ENCODE data around the gene SORCS2. TPM values are rescaled to one million over a fixed set of nuclear protein-coding genes. Genes with fewer than 3 reads are reported as not detected.

The SORCS2 gene
- total and polyA plus RNA-seq, 2 of the 13 experiments (the other 11 are each of a cell fraction or from before 2014, with no cell fraction given) = 0.82 to 1.0 TPM

DNA sequence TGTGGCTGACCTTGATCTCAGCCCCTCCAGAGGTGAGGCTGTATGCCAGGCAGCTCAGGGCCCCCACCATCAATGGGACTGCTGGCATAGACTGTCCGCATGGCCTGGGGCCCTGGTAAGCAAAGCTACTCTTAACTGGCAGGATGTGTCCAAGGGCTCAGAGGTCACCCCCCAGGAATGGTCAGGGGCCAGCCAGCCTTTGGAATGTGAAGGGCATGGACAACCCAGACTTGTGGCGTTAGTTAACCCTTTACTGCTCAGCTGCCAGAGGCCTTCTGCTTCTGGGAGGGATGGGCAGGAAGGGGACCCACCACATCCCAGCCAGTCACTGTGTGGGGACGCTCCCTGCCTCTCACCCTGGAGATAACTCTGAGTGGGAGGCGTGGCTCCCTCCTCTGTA lies 322.5 kb downstream of the SORCS2 start:
- Histone ChIP-seq H4K20me1 (ENCODE audit: insufficient read depth, low read length) (no peaks in the 10 kb centered on the region), H3K36me3 (replicated peaks in 1 of 2; ENCODE audit: control insufficient read depth in 1 of 2, insufficient read depth in 2 of 2, low read length in 2 of 2) (no peaks in the 10 kb centered on the region), H3K27ac (ENCODE audit: extremely low read length, insufficient read depth, low read length) (peak overlapping the region; percentile 7), H3K9ac (ENCODE audit: insufficient read depth, low read depth, low read length) (no peak overlapping the region), H2AFZ (ENCODE audit: low read length) (no peak overlapping the region), H3K4me3 (replicated peaks in 1 of 3; ENCODE audit: insufficient read depth in 1 of 3, low read depth in 2 of 3, low read length in 3 of 3) (peak overlapping the region in 1 of 3 experiments; percentile 60; a peak in 2 of 6 replicates), H3K79me2 (ENCODE audit: insufficient read depth, low read length) (no peaks in the 10 kb centered on the region), H3K4me1 (ENCODE audit: insufficient read depth, low read length) (peaks cover 67% of the 10 kb centered on the region), H3K4me2 (ENCODE audit: low read depth, low read length) (peak overlapping the region; percentile 75), H3K9me3 (ENCODE audit: low read length) (no peaks in the 10 kb centered on the region), H3K27me3 (ENCODE audit: control insufficient read depth in 1 of 2, insufficient read depth in 2 of 2, low read length in 2 of 2) (peaks cover 4 to 16% of the 10 kb centered on the region in 2 experiments)
- no TSS peak for BruUV-seq (replicated peaks)
- in situ Hi-C loops (cut with HindIII; ENCODE audit: extremely low pct_ligation_motif_present, low pct_unique_long_range_greater_than_20kb) (no loop called here), intact Hi-C loops (cut with micrococcal nuclease; ENCODE audit: unreplicated experiment) (no loop called here)
- POLR2A ChIA-PET = interaction anchor here (1.5 to 3.3 kb wide), 2 partner anchors 9 to 17 kb away, joined by 6 to 21 read pairs; no protein-coding TSS in a partner anchor
- DNase-seq (ENCODE audit: low spot score) (peak; percentile 21), ATAC-seq (peak; percentile 59), FAIRE-seq (no peak)
- CTCF ChIA-PET (ENCODE audit: low intra/inter-chr PET ratio, low total read pairs) = no interaction called here
- 0% methylated on average over 1 of the region's 4 CpGs for WGBS (ENCODE audit: low lambda C conversion rate)
- TF ChIP-seq ESRRA (CRISPR knock-in tag; IDR thresholded peaks at IDR 0.05; ENCODE audit: low read depth) = peak; percentile 62; the same call in 1 of the 2 replicates
- TF ChIP-seq ZNF160 (CRISPR knock-in tag; IDR thresholded peaks at IDR 0.05) = no peak
- TF ChIP-seq, protein P1, sequence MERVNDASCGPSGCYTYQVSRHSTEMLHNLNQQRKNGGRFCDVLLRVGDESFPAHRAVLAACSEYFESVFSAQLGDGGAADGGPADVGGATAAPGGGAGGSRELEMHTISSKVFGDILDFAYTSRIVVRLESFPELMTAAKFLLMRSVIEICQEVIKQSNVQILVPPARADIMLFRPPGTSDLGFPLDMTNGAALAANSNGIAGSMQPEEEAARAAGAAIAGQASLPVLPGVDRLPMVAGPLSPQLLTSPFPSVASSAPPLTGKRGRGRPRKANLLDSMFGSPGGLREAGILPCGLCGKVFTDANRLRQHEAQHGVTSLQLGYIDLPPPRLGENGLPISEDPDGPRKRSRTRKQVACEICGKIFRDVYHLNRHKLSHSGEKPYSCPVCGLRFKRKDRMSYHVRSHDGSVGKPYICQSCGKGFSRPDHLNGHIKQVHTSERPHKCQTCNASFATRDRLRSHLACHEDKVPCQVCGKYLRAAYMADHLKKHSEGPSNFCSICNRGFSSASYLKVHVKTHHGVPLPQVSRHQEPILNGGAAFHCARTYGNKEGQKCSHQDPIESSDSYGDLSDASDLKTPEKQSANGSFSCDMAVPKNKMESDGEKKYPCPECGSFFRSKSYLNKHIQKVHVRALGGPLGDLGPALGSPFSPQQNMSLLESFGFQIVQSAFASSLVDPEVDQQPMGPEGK (CRISPR knock-in tag; IDR thresholded peaks at IDR 0.05) = peak; percentile 87
- TF ChIP-seq, protein P2, sequence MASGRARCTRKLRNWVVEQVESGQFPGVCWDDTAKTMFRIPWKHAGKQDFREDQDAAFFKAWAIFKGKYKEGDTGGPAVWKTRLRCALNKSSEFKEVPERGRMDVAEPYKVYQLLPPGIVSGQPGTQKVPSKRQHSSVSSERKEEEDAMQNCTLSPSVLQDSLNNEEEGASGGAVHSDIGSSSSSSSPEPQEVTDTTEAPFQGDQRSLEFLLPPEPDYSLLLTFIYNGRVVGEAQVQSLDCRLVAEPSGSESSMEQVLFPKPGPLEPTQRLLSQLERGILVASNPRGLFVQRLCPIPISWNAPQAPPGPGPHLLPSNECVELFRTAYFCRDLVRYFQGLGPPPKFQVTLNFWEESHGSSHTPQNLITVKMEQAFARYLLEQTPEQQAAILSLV (CRISPR knock-in tag; IDR thresholded peaks at IDR 0.05; ENCODE audit: borderline replicate concordance) = no peak
- 0 out of 2 replicates have a peak, but pooled peaks have one; percentile 28 for TF ChIP-seq HDAC2 (CRISPR knock-in tag; IDR thresholded peaks at IDR 0.05)
- TF ChIP-seq ZSCAN21 (CRISPR knock-in tag; IDR thresholded peaks at IDR 0.05; ENCODE audit: borderline replicate concordance) = 0 out of 2 replicates have a peak, but pooled peaks have one; percentile 45
- TF ChIP-seq SMC3 (IDR thresholded peaks at IDR 0.05; ENCODE audit: low read length) = no peak
- no peak for TF ChIP-seq ZNF83 (CRISPR knock-in tag; IDR thresholded peaks at IDR 0.05; ENCODE audit: borderline replicate concordance)
- no peak for TF ChIP-seq SETDB1 (CRISPR knock-in tag; IDR thresholded peaks at IDR 0.05; ENCODE audit: borderline replicate concordance)
- TF ChIP-seq HDAC1 (CRISPR knock-in tag; IDR thresholded peaks at IDR 0.05) = no peak; the same call in 1 of the 2 replicates
- TF ChIP-seq EP300 (IDR thresholded peaks at IDR 0.05; ENCODE audit: low read depth in 2 of 2, low read length in 2 of 2) = peak in 1 of 2 experiments; percentile 29; a peak in 1 of 4 replicates
- 0 out of 2 replicates have a peak, but pooled peaks have one; percentile 16 for TF ChIP-seq EP300 (CRISPR knock-in tag; IDR thresholded peaks at IDR 0.05; ENCODE audit: borderline replicate concordance)
- peak; percentile 49 for TF ChIP-seq NR2F6 (IDR thresholded peaks at IDR 0.05)
- TF ChIP-seq NR2F6 (CRISPR knock-in tag; IDR thresholded peaks at IDR 0.05) = no peak; the same call in 1 of the 2 replicates
- peak; percentile 47; the same call in 1 of the 2 replicates for TF ChIP-seq NR2F2 (IDR thresholded peaks at IDR 0.05; ENCODE audit: borderline replicate concordance, low read depth)
- TF ChIP-seq, protein P3, sequence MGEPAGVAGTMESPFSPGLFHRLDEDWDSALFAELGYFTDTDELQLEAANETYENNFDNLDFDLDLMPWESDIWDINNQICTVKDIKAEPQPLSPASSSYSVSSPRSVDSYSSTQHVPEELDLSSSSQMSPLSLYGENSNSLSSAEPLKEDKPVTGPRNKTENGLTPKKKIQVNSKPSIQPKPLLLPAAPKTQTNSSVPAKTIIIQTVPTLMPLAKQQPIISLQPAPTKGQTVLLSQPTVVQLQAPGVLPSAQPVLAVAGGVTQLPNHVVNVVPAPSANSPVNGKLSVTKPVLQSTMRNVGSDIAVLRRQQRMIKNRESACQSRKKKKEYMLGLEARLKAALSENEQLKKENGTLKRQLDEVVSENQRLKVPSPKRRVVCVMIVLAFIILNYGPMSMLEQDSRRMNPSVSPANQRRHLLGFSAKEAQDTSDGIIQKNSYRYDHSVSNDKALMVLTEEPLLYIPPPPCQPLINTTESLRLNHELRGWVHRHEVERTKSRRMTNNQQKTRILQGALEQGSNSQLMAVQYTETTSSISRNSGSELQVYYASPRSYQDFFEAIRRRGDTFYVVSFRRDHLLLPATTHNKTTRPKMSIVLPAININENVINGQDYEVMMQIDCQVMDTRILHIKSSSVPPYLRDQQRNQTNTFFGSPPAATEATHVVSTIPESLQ (CRISPR knock-in tag; conservative IDR thresholded peaks at IDR 0.05) = no peak
- TF ChIP-seq, protein P4, sequence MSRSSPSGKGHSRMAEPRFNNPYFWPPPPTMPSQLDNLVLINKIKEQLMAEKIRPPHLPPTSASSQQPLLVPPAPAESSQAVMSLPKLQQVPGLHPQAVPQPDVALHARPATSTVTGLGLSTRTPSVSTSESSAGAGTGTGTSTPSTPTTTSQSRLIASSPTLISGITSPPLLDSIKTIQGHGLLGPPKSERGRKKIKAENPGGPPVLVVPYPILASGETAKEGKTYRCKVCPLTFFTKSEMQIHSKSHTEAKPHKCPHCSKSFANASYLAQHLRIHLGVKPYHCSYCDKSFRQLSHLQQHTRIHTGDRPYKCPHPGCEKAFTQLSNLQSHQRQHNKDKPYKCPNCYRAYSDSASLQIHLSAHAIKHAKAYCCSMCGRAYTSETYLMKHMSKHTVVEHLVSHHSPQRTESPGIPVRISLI (CRISPR knock-in tag; IDR thresholded peaks at IDR 0.05; ENCODE audit: borderline replicate concordance) = no peak
- peak; percentile 53; the same call in 1 of the 2 replicates for TF ChIP-seq SP4 (CRISPR knock-in tag; IDR thresholded peaks at IDR 0.05)
- no peak for TF ChIP-seq HNRNPLL (IDR thresholded peaks at IDR 0.05; ENCODE audit: low read depth, low read length, poor library complexity, severe bottlenecking)
- TF ChIP-seq HMGA1 (CRISPR knock-in tag; conservative IDR thresholded peaks at IDR 0.05) = no peak
